Endothelial cell of umbilical vein (primary cell): ENCODE data around the gene MATR3. TPM values are rescaled to one million over a fixed set of nuclear protein-coding genes. Genes with fewer than 3 reads are reported as not detected.

ENCODE experiments used
- BruUV-seq: library from RNA; stranded (reverse); fragments of 400-500 nt; replicated peaks from 2 replicates; lab custom pipeline; 2021; lab: Mats Ljungman, UMichigan
- CTCF ChIA-PET: fragments of 300-600, 350-600 bp; sonication (Branson Sonifier 250); formaldehyde crosslinking; loops from one replicate; lab custom pipeline; 2021; ENCODE audit warnings: antibody characterized with exemption, inconsistent platforms; lab: Charles Lee
- POLR2A ChIA-PET: fragments of 300-600, 350-600 bp; sonication (Branson Sonifier 250); formaldehyde crosslinking; loops from one replicate; lab custom pipeline; 2021; ENCODE audit warnings: antibody characterized with exemption, inconsistent platforms; lab: Charles Lee
- DNase-seq: peaks from one replicate; pipeline ENCODE4 v3.0.0-alpha.2; 2011; ENCODE audit warnings: low read depth, low spot score
- FAIRE-seq: peaks from 2 replicates; lab custom pipeline; 2011; peaks lifted over from hg19 to GRCh38; lab: Jason Lieb, UNC
- H2AFZ ChIP-seq: 2 replicates; pipeline ENCODE4 v1.6.0; 2012; ENCODE audit warnings: low read depth, low read length, control low read depth, inconsistent platforms
- H3K27ac ChIP-seq: 2 replicates; pipeline ENCODE4 v1.5.1; 2011; ENCODE audit warnings: low read depth, mild to moderate bottlenecking, control low read depth, low read length, moderate library complexity; ENCODE audit not compliant: insufficient read depth
- H3K27me3 ChIP-seq, 2 experiments: 2 replicates each; pipeline versions ENCODE4 v1.6.0 to v1.6.1; 2011; ENCODE audit warnings: low read length in 2 of 2, mixed read lengths in 1 of 2; ENCODE audit not compliant: control insufficient read depth in 2 of 2, insufficient read depth in 2 of 2
- H3K36me3 ChIP-seq, 2 experiments: 2 replicates in 1 of 2; 3 replicates in 1 of 2; pipeline ENCODE4 v1.5.1; 2011; ENCODE audit warnings: low read length in 2 of 2, mild to moderate bottlenecking in 1 of 2, moderate library complexity in 1 of 2; ENCODE audit not compliant: control insufficient read depth in 2 of 2, insufficient read depth in 2 of 2; ENCODE audit errors: extremely low read depth in 1 of 2
- H3K4me1 ChIP-seq: 3 replicates; pipeline ENCODE4 v1.5.1; 2011; ENCODE audit warnings: mild to moderate bottlenecking, low read length; ENCODE audit not compliant: control insufficient read depth, insufficient read depth; ENCODE audit errors: extremely low read depth
- H3K4me2 ChIP-seq: 2 replicates; pipeline ENCODE4 v1.6.1; 2011; ENCODE audit warnings: low read length, control low read depth, mixed read lengths; ENCODE audit not compliant: insufficient read depth
- H3K4me3 ChIP-seq, 3 experiments: fragments of 200-600 bp in 1 of 3; sonication (generic), shearing (Covaris generic) in 1 of 3; replicated peaks in 1 of 3; 2 replicates each; pipeline ENCODE4 v1.5.1; 2011 to 2016; ENCODE audit warnings: control low read depth in 3 of 3, low read length in 3 of 3, mild to moderate bottlenecking in 2 of 3, inconsistent platforms in 1 of 3, low read depth in 1 of 3, moderate library complexity in 1 of 3; ENCODE audit not compliant: insufficient read depth in 1 of 3
- H3K79me2 ChIP-seq: 2 replicates; pipeline ENCODE4 v1.6.0; 2012; ENCODE audit warnings: low read length, inconsistent platforms; ENCODE audit not compliant: control insufficient read depth, insufficient read depth
- H3K9ac ChIP-seq: replicated peaks from 2 replicates; pipeline ENCODE3; 2011; ENCODE audit warnings: low read length, control low read depth; ENCODE audit not compliant: insufficient read depth; ENCODE audit errors: extremely low read depth
- H3K9me1 ChIP-seq: replicated peaks from 3 replicates; pipeline ENCODE4 v1.6.0; 2011; ENCODE audit warnings: mild to moderate bottlenecking, low read length; ENCODE audit not compliant: control insufficient read depth, insufficient read depth; ENCODE audit errors: extremely low read depth
- H3K9me3 ChIP-seq: replicated peaks from 2 replicates; pipeline ENCODE4 v1.5.1; 2012; ENCODE audit warnings: low read length, inconsistent platforms; ENCODE audit not compliant: control insufficient read depth, insufficient read depth
- H4K20me1 ChIP-seq: replicated peaks from 2 replicates; pipeline ENCODE3; 2011; ENCODE audit warnings: mild to moderate bottlenecking, low read length; ENCODE audit not compliant: control insufficient read depth, insufficient read depth; ENCODE audit errors: extremely low read depth
- EZH2 ChIP-seq: IDR thresholded peaks from 2 replicates; pipeline ENCODE4 v1.6.1; 2012; ENCODE audit warnings: borderline replicate concordance, low read depth, mild to moderate bottlenecking, moderate library complexity, low read length, inconsistent platforms; ENCODE audit not compliant: severe bottlenecking
- FOS ChIP-seq: IDR thresholded peaks from 2 replicates; pipeline ENCODE4 v1.6.1; 2011; ENCODE audit warnings: mild to moderate bottlenecking, low read length, moderate library complexity, borderline replicate concordance; ENCODE audit not compliant: insufficient read depth
- GATA2 ChIP-seq: IDR thresholded peaks from 2 replicates; pipeline ENCODE4 v1.7.0; 2011; ENCODE audit warnings: low read depth, mild to moderate bottlenecking, moderate library complexity, mixed read lengths, low read length; ENCODE audit not compliant: insufficient read length, insufficient read depth
- JUN ChIP-seq: IDR thresholded peaks from 2 replicates; pipeline ENCODE4 v1.6.1; 2011; ENCODE audit warnings: borderline replicate concordance, low read depth; ENCODE audit not compliant: insufficient read length, insufficient read depth
- MAX ChIP-seq: IDR thresholded peaks from 2 replicates; pipeline ENCODE4 v1.6.1; 2011; ENCODE audit not compliant: insufficient read depth, insufficient read length
- MYC ChIP-seq: IDR thresholded peaks from one replicate; pipeline ENCODE4 v1.6.1; 2011; ENCODE audit warnings: mild to moderate bottlenecking, low read depth, low read length
- POLR2A ChIP-seq: IDR thresholded peaks from 2 replicates; pipeline ENCODE4 v1.6.1; 2012; ENCODE audit warnings: low read depth, mild to moderate bottlenecking, control low read depth, low read length
- POLR2AphosphoS5 ChIP-seq: IDR thresholded peaks from 2 replicates; pipeline ENCODE4 v1.6.1; 2012; ENCODE audit warnings: low read depth, mild to moderate bottlenecking, control low read depth, low read length, moderate library complexity; ENCODE audit not compliant: insufficient read depth
- dilution Hi-C: fragments of 300-500 bp; cut with MboI; formaldehyde crosslinking; loops from one replicate; pipeline ENCODE4 v1.15.0; 2019; ENCODE audit warnings: low sequenced_read_pairs; ENCODE audit not compliant: extremely low pct_ligation_motif_present
- intact Hi-C: fragments of 100-400 bp; cut with micrococcal nuclease; formaldehyde crosslinking; loops from one replicate; pipeline ENCODE4 v1.10.0; 2022
- polyA plus RNA-seq, 4 experiments: library from polyadenylated mRNA; depleted of rRNA in 3 of 4; stranded (reverse) in 3 of 4; unstranded in 1 of 4; fragments of >200 nt; gene quantifications; 2 replicates each; pipeline versions ENCODE4 v1.2.1 to v1.2.3, GENCODE V29; 2011 to 2012; ENCODE audit warnings: missing spikeins in 1 of 4
- total RNA-seq: library from RNA; stranded (reverse); gene quantifications from 2 replicates; pipeline ENCODE4 v1.2.3, GENCODE V29; 2021
- TF ChIP-seq, protein P1 (sequence below), 2 donors: IDR thresholded peaks; 1 replicate in 1 of 2; 2 replicates in 1 of 2; pipeline ENCODE4 v1.5.1; 2011; ENCODE audit warnings: low read length in 2 of 2, mild to moderate bottlenecking in 2 of 2, moderate library complexity in 2 of 2, control low read depth in 1 of 2, inconsistent platforms in 1 of 2, low read depth in 1 of 2; ENCODE audit not compliant: insufficient read depth in 1 of 2; ENCODE audit errors: extremely low read depth in 1 of 2

The MATR3 gene
- total and polyA plus RNA-seq, 2 donors (not counting 3 experiments of a cell fraction or from before 2014, with no cell fraction given): 64.0 to 158 TPM

DNA sequence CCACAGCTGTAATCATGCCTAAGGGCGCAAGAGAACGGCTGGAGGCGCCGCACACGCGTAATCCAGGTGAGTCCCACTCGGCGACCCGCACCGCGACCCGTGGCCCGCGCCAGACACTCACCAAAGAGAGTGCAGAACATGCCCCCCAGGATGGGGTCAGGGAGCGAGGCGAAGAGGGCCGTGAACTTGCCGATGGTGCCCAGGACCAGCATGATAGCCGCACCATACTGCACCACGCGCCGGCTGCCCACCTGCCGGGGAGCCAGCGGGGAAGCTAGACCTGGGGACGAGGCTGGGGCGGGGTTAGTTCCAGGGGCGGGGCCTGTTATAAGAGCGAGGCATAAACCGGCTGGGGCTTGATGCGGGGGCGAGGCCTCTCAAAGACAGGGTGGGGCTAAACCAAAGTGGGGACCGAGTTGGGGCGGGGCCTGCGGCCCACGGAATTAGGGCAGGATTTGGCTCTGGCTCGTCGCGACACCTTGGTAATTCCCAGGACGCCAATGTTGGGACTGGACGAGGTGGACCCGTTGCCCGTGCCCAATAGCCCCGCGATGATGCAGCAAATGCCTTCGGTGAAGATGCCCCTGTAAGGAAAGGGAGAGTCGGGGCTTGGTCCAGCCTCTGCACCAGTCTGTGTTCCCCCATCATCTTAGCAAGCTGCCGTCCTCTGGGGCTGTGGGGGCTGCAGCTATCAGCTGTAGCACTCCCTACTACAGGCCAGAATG, 84.7 kb downstream of the MATR3 start:
- H3K4me1 ChIP-seq: no peaks in the 10 kb centered on the region
- FAIRE-seq (no peak), DNase-seq (no peak)
- BruUV-seq: no TSS peak
- H3K9ac ChIP-seq: no peak overlapping the region
- dilution Hi-C loops: no loop called here
- no peak overlapping the region for H3K27ac ChIP-seq
- no peaks in the 10 kb centered on the region for H3K9me3 ChIP-seq
- H3K36me3 ChIP-seq: peaks cover 0 to 3% of the 10 kb centered on the region in 2 experiments
- H2AFZ ChIP-seq: no peak overlapping the region
- no peak overlapping the region for H3K4me3 ChIP-seq
- ChIA-PET POLR2A (no interaction called here), CTCF (interaction anchor here (0.7 to 1.0 kb wide), 2 partner anchors 10 to 17 kb away, joined by 3 to 4 read pairs; no protein-coding TSS in a partner anchor)
- intact Hi-C loops: no loop called here
- no peaks in the 10 kb centered on the region for H4K20me1 ChIP-seq
- H3K27me3 ChIP-seq: no peaks in the 10 kb centered on the region
- H3K9me1 ChIP-seq: no peaks in the 10 kb centered on the region
- no peak for TF ChIP-seq FOS
- no peak for TF ChIP-seq GATA2
- TF ChIP-seq, protein P1, sequence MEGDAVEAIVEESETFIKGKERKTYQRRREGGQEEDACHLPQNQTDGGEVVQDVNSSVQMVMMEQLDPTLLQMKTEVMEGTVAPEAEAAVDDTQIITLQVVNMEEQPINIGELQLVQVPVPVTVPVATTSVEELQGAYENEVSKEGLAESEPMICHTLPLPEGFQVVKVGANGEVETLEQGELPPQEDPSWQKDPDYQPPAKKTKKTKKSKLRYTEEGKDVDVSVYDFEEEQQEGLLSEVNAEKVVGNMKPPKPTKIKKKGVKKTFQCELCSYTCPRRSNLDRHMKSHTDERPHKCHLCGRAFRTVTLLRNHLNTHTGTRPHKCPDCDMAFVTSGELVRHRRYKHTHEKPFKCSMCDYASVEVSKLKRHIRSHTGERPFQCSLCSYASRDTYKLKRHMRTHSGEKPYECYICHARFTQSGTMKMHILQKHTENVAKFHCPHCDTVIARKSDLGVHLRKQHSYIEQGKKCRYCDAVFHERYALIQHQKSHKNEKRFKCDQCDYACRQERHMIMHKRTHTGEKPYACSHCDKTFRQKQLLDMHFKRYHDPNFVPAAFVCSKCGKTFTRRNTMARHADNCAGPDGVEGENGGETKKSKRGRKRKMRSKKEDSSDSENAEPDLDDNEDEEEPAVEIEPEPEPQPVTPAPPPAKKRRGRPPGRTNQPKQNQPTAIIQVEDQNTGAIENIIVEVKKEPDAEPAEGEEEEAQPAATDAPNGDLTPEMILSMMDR (IDR thresholded peaks at IDR 0.05; ENCODE audit: extremely low read depth in 1 of 2, insufficient read depth in 1 of 2, low read depth in 1 of 2, low read length in 2 of 2): no peak
- H3K4me2 ChIP-seq: no peak overlapping the region
- no peaks in the 10 kb centered on the region for H3K79me2 ChIP-seq

GRCh38 chr5:139378941-139379361, 85.4 kb downstream of the MATR3 start:
- no peak for FAIRE-seq
- Histone ChIP-seq H3K27ac (no peak overlapping the region), H3K4me3 (no peak overlapping the region), H2AFZ (no peak overlapping the region), H4K20me1 (no peaks in the 10 kb centered on the region), H3K9ac (no peak overlapping the region), H3K4me1 (no peaks in the 10 kb centered on the region), H3K36me3 (peaks cover 0 to 3% of the 10 kb centered on the region in 2 experiments), H3K27me3 (no peaks in the 10 kb centered on the region), H3K79me2 (no peaks in the 10 kb centered on the region), H3K9me3 (no peaks in the 10 kb centered on the region), H3K9me1 (no peaks in the 10 kb centered on the region), H3K4me2 (no peak overlapping the region)
- CTCF ChIA-PET: no interaction called here
- TF ChIP-seq POLR2A (no peak), MAX (no peak), MYC (no peak), JUN (no peak), FOS (no peak), EZH2 (no peak), POLR2AphosphoS5 (no peak), GATA2 (no peak)
- TF ChIP-seq, protein P1 (IDR thresholded peaks at IDR 0.05; ENCODE audit: extremely low read depth in 1 of 2, insufficient read depth in 1 of 2, low read depth in 1 of 2, low read length in 2 of 2): no peak
- POLR2A ChIA-PET: no interaction called here
- DNase-seq: no peak
- dilution Hi-C loops (no loop called here), intact Hi-C loops (no loop called here)
- no TSS peak for BruUV-seq
